ENCODE results near the gene C13orf46.

- no peak for TF ChIP-seq CTCF (IDR thresholded peaks at IDR 0.05)
- no peak for TF ChIP-seq ZFX (IDR thresholded peaks at IDR 0.05; ENCODE audit: borderline replicate concordance)
These were observed 5.0 kb upstream of the C13orf46 start for GRCh38 chr13:113978741-113979481.

All from 22Rv1 (cell line).